ENCODE measurements around the gene FAM210A. TPM values are rescaled to one million over a fixed set of nuclear protein-coding genes. Genes with fewer than 3 reads are reported as not detected.

FAM210A gene
- total and polyA plus RNA-seq, 9 of the 15 experiments (the other 6 are each of a cell fraction or from before 2014, with no cell fraction given) = 8.3 to 41.7 (median 19.1) TPM

- in situ Hi-C loops (cut with MboI) = no loop called here
Measured at GRCh38 chr18:13619505-13620205, 106.7 kb downstream of the FAM210A start.

GRCh38 chr18:13618760-13619438 is 107.5 kb downstream of the FAM210A start:
- H3K4me2 ChIP-seq (ENCODE audit: insufficient read depth, low read length) = no peak overlapping the region
- DNase-seq (ENCODE audit: extremely low read depth in 1 of 4, low spot score in 3 of 4) (no peak), FAIRE-seq (no peak), ATAC-seq (no peak; the same call in 2 of the 3 replicates)
- intact Hi-C loops (cut with micrococcal nuclease) = no loop called here
- no peaks in the 10 kb centered on the region for H3K36me3 ChIP-seq (ENCODE audit: control insufficient read depth, insufficient read depth, low read length)
- BruUV-seq (replicated peaks) = no TSS peak
- peaks cover 0 to 9% of the 10 kb centered on the region in 2 experiments; a peak in 2 of 5 replicates for H3K4me1 ChIP-seq (replicated peaks in 1 of 2; ENCODE audit: control insufficient read depth in 2 of 2, insufficient read depth in 2 of 2, low read length in 2 of 2)
- no peak overlapping the region for H3K9ac ChIP-seq (ENCODE audit: insufficient read depth in 1 of 2, low read depth in 2 of 2, low read length in 2 of 2)
- in situ Hi-C loops (cut with MboI) = no loop called here
- POLR2A ChIA-PET = no interaction called here
- CTCF ChIA-PET (ENCODE audit: low intra/inter-chr PET ratio) = no interaction called here
- WGBS (ENCODE audit: insufficient coverage, low coverage, missing lambda C conversion rate) = 2% methylated on average over 13 of the region's 13 CpGs
- H3K9me1 ChIP-seq (ENCODE audit: control insufficient read depth, insufficient read depth, low read length) = no peaks in the 10 kb centered on the region
- no peaks in the 10 kb centered on the region for H3K79me2 ChIP-seq (ENCODE audit: control insufficient read depth, insufficient read depth, low read length)
- no peak overlapping the region for H3K4me3 ChIP-seq
- H3K27ac ChIP-seq (ENCODE audit: extremely low read depth, low read depth, low read length) = no peak overlapping the region
- H3K9me3 ChIP-seq (replicated peaks; ENCODE audit: control insufficient read depth, insufficient read depth, low read depth, low read length) = no peaks in the 10 kb centered on the region
- peaks cover 37 to 63% of the 10 kb centered on the region in 2 experiments for H3K27me3 ChIP-seq (ENCODE audit: control insufficient read depth in 2 of 2, insufficient read depth in 2 of 2, low read length in 2 of 2)
- no peak overlapping the region for H2AFZ ChIP-seq (ENCODE audit: low read depth, low read length)
- no peaks in the 10 kb centered on the region; the same call in 1 of the 2 replicates for H4K20me1 ChIP-seq (replicated peaks; ENCODE audit: control insufficient read depth, insufficient read depth, low read length)
- TF ChIP-seq ATF4 (CRISPR knock-in tag; IDR thresholded peaks at IDR 0.05) = no peak
- no peak for TF ChIP-seq CEBPZ (IDR thresholded peaks at IDR 0.05; ENCODE audit: borderline replicate concordance, low read depth, low read length)
- TF ChIP-seq ZNF143 (CRISPR knock-in tag; IDR thresholded peaks at IDR 0.05) = no peak
- TF ChIP-seq, protein P1, sequence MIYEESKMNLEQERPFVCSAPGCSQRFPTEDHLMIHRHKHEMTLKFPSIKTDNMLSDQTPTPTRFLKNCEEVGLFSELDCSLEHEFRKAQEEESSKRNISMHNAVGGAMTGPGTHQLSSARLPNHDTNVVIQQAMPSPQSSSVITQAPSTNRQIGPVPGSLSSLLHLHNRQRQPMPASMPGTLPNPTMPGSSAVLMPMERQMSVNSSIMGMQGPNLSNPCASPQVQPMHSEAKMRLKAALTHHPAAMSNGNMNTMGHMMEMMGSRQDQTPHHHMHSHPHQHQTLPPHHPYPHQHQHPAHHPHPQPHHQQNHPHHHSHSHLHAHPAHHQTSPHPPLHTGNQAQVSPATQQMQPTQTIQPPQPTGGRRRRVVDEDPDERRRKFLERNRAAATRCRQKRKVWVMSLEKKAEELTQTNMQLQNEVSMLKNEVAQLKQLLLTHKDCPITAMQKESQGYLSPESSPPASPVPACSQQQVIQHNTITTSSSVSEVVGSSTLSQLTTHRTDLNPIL (CRISPR knock-in tag; IDR thresholded peaks at IDR 0.05) = no peak
- no peak for TF ChIP-seq ZNF354B (CRISPR knock-in tag; IDR thresholded peaks at IDR 0.05)

More at GRCh38 chr18:13619505-13620205, 106.7 kb downstream of the FAM210A start:
- BruUV-seq (replicated peaks) = no TSS peak
- FAIRE-seq (no peak), ATAC-seq (no peak; the same call in 2 of the 3 replicates), DNase-seq (ENCODE audit: extremely low read depth in 1 of 4, low spot score in 3 of 4) (peak in 1 of 4 experiments; percentile 3)
- H3K9me3 ChIP-seq (replicated peaks; ENCODE audit: control insufficient read depth, insufficient read depth, low read depth, low read length) = no peaks in the 10 kb centered on the region
- H3K27ac ChIP-seq (ENCODE audit: extremely low read depth, low read depth, low read length) = no peak overlapping the region
- no peaks in the 10 kb centered on the region for H3K79me2 ChIP-seq (ENCODE audit: control insufficient read depth, insufficient read depth, low read length)
- no peaks in the 10 kb centered on the region; the same call in 1 of the 2 replicates for H4K20me1 ChIP-seq (replicated peaks; ENCODE audit: control insufficient read depth, insufficient read depth, low read length)
- no peak overlapping the region for H3K4me2 ChIP-seq (ENCODE audit: insufficient read depth, low read length)
- peaks cover 0 to 8% of the 10 kb centered on the region in 2 experiments; a peak in 2 of 5 replicates for H3K4me1 ChIP-seq (replicated peaks in 1 of 2; ENCODE audit: control insufficient read depth in 2 of 2, insufficient read depth in 2 of 2, low read length in 2 of 2)
- H3K4me3 ChIP-seq = no peak overlapping the region
- H3K9ac ChIP-seq (ENCODE audit: insufficient read depth in 1 of 2, low read depth in 2 of 2, low read length in 2 of 2) = no peak overlapping the region
- intact Hi-C loops (cut with micrococcal nuclease) = no loop called here
- POLR2A ChIA-PET = no interaction called here
- no peak for TF ChIP-seq PRPF4 (IDR thresholded peaks at IDR 0.05; ENCODE audit: insufficient read depth, low read depth, low read length, poor library complexity, severe bottlenecking)
- TF ChIP-seq TFAM (CRISPR knock-in tag; conservative IDR thresholded peaks at IDR 0.05) = no peak
- TF ChIP-seq ZNF253 (CRISPR knock-in tag; conservative IDR thresholded peaks at IDR 0.05) = no peak
- H3K36me3 ChIP-seq (ENCODE audit: control insufficient read depth, insufficient read depth, low read length) = no peaks in the 10 kb centered on the region
- H3K9me1 ChIP-seq (ENCODE audit: control insufficient read depth, insufficient read depth, low read length) = no peaks in the 10 kb centered on the region
- 3% methylated on average over 18 of the region's 20 CpGs for WGBS (ENCODE audit: insufficient coverage, low coverage, missing lambda C conversion rate)
- peaks cover 42 to 68% of the 10 kb centered on the region in 2 experiments for H3K27me3 ChIP-seq (ENCODE audit: control insufficient read depth in 2 of 2, insufficient read depth in 2 of 2, low read length in 2 of 2)
- CTCF ChIA-PET (ENCODE audit: low intra/inter-chr PET ratio) = no interaction called here
- no peak overlapping the region for H2AFZ ChIP-seq (ENCODE audit: low read depth, low read length)

Data from K562 (cell line).